Measurements from ENCODE around the gene GSX1.

GRCh38 chr13:27782151-27782550, 10.1 kb upstream of the GSX1 start:
- TF ChIP-seq POLR2A (IDR thresholded peaks at IDR 0.05; ENCODE audit: low read depth, low read length) (no peak), CTCF (conservative IDR thresholded peaks at IDR 0.05; ENCODE audit: low read depth, low read length) (no peak), RAD21 (IDR thresholded peaks at IDR 0.05; ENCODE audit: low read length) (no peak), ELK1 (IDR thresholded peaks at IDR 0.05; ENCODE audit: borderline replicate concordance, low read depth, low read length) (no peak), NFE2L2 (IDR thresholded peaks at IDR 0.05; ENCODE audit: low read depth, low read length) (no peak), SMC3 (IDR thresholded peaks at IDR 0.05; ENCODE audit: low read depth, low read length) (no peak), CEBPB (IDR thresholded peaks at IDR 0.05; ENCODE audit: low read depth, low read length) (no peak), USF2 (IDR thresholded peaks at IDR 0.05; ENCODE audit: low read depth, low read length) (no peak), RCOR1 (IDR thresholded peaks at IDR 0.05; ENCODE audit: insufficient replicate concordance, low read length) (no peak), MAZ (IDR thresholded peaks at IDR 0.05; ENCODE audit: borderline replicate concordance, low read depth, low read length) (no peak), MXI1 (IDR thresholded peaks at IDR 0.05; ENCODE audit: borderline replicate concordance, low read depth, low read length) (no peak)

Measured in IMR-90 (cell line).